ENCODE results near the gene PACRG. TPM values are rescaled to one million over a fixed set of nuclear protein-coding genes. Genes with fewer than 3 reads are reported as not detected.

The PACRG gene
- total and polyA plus RNA-seq, 10 of the 15 experiments (the other 5 are each of a cell fraction or from before 2014, with no cell fraction given) = not detected

DNA sequence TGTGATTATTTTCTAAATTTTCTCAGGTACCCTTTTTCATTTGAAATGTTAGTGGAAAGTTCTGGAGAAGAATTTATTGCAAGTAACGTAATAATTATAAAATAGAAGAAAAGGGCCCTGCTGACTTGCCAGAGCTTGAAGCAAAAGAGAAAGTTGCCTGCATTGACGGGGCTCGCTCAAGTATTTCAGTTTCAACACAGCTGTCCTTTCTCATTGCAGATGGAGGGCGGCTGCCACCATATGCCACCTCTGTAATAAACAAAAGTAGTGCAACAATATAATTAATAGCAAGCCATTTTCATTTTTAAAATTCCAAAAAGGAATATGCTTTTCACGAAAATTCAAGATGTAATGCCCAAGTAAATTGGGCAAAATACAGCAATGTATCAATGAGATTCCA is 246.2 kb downstream of the PACRG start (continued):
- TF ChIP-seq TARDBP (IDR thresholded peaks at IDR 0.05; ENCODE audit: borderline replicate concordance) = no peak

DNA sequence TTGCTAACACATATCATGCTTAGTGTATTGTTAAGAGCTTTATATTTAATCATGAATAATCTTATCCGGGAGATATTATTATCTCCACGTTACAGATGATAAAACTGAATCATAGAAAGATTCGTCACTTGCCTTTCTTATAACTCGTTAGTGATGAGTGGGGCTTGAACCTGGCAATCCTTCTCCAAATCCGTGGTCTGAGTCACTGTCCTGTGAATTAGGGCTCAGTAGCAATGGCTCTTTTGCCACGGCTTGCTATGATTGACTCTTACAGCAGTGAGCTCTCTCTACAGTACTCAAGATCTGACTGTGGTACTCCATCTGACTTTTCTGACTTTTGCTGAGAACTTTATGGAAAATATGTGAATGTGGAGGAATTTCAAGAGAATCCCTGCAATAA is 246.9 kb downstream of the PACRG start:
- H3K4me2 ChIP-seq (ENCODE audit: control insufficient read depth, insufficient read depth) = no peak overlapping the region
- FAIRE-seq (no peak), DNase-seq (ENCODE audit: low read depth, low spot score) (no peak), ATAC-seq (no peak)
- H3K27ac ChIP-seq (ENCODE audit: control insufficient read depth, insufficient read depth) = no peak overlapping the region
- in situ Hi-C loops (cut with MboI) = no loop called here
- BruUV-seq (replicated peaks) = no TSS peak
- no peaks in the 10 kb centered on the region for H3K27me3 ChIP-seq (replicated peaks in 1 of 2; ENCODE audit: control insufficient read depth in 2 of 2, insufficient read depth in 2 of 2, low read length in 1 of 2)
- RAD21 ChIA-PET (ENCODE audit: unreplicated experiment) = no interaction called here
- H2AFZ ChIP-seq (ENCODE audit: control insufficient read depth, low read depth, low read length) = no peak overlapping the region
- no peaks in the 10 kb centered on the region for H3K79me2 ChIP-seq (ENCODE audit: control insufficient read depth, insufficient read depth, low read length)
- CTCF ChIA-PET = no interaction called here
- no peak overlapping the region for H3K9ac ChIP-seq (ENCODE audit: control insufficient read depth, insufficient read depth, low read length)
- H3K9me3 ChIP-seq (replicated peaks; ENCODE audit: control insufficient read depth, insufficient read depth, low read length) = no peaks in the 10 kb centered on the region
- intact Hi-C loops (cut with micrococcal nuclease; ENCODE audit: unreplicated experiment) = no loop called here
- POLR2A ChIA-PET = no interaction called here
- H3K36me3 ChIP-seq (ENCODE audit: control insufficient read depth in 2 of 2, insufficient read depth in 2 of 2, low read length in 1 of 2) = no peaks in the 10 kb centered on the region
- no peak overlapping the region for H3K4me3 ChIP-seq
- SMC1A ChIA-PET (ENCODE audit: uncharacterized antibody, unreplicated experiment) = no interaction called here
- TF ChIP-seq SREBF1 (IDR thresholded peaks at IDR 0.05; ENCODE audit: low read length) = no peak
- TF ChIP-seq, protein P1, sequence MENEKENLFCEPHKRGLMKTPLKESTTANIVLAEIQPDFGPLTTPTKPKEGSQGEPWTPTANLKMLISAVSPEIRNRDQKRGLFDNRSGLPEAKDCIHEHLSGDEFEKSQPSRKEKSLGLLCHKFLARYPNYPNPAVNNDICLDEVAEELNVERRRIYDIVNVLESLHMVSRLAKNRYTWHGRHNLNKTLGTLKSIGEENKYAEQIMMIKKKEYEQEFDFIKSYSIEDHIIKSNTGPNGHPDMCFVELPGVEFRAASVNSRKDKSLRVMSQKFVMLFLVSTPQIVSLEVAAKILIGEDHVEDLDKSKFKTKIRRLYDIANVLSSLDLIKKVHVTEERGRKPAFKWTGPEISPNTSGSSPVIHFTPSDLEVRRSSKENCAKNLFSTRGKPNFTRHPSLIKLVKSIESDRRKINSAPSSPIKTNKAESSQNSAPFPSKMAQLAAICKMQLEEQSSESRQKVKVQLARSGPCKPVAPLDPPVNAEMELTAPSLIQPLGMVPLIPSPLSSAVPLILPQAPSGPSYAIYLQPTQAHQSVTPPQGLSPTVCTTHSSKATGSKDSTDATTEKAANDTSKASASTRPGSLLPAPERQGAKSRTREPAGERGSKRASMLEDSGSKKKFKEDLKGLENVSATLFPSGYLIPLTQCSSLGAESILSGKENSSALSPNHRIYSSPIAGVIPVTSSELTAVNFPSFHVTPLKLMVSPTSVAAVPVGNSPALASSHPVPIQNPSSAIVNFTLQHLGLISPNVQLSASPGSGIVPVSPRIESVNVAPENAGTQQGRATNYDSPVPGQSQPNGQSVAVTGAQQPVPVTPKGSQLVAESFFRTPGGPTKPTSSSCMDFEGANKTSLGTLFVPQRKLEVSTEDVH (IDR thresholded peaks at IDR 0.05; ENCODE audit: low read depth, partially characterized antibody) = no peak
- no peak for TF ChIP-seq ZSCAN29 (IDR thresholded peaks at IDR 0.05)
- no peak for TF ChIP-seq ZNF384 (IDR thresholded peaks at IDR 0.05; ENCODE audit: borderline replicate concordance, low read depth, low read length)
- no peak for TF ChIP-seq WRNIP1 (IDR thresholded peaks at IDR 0.05; ENCODE audit: borderline replicate concordance, low read depth, low read length)
- TF ChIP-seq CREM (IDR thresholded peaks at IDR 0.05; ENCODE audit: low read depth) = no peak
- no peak for TF ChIP-seq KDM1A (IDR thresholded peaks at IDR 0.05; ENCODE audit: borderline replicate concordance)
- TF ChIP-seq, protein P2, sequence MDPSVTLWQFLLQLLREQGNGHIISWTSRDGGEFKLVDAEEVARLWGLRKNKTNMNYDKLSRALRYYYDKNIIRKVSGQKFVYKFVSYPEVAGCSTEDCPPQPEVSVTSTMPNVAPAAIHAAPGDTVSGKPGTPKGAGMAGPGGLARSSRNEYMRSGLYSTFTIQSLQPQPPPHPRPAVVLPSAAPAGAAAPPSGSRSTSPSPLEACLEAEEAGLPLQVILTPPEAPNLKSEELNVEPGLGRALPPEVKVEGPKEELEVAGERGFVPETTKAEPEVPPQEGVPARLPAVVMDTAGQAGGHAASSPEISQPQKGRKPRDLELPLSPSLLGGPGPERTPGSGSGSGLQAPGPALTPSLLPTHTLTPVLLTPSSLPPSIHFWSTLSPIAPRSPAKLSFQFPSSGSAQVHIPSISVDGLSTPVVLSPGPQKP (IDR thresholded peaks at IDR 0.05; ENCODE audit: low read depth, low read length) = no peak
- no peak for TF ChIP-seq PAX8 (IDR thresholded peaks at IDR 0.05)
- TF ChIP-seq SPI1 (IDR thresholded peaks at IDR 0.05; ENCODE audit: borderline replicate concordance, insufficient read depth, low read depth, low read length) = no peak
- TF ChIP-seq CBX5 (IDR thresholded peaks at IDR 0.05; ENCODE audit: low read depth) = no peak
- TF ChIP-seq SUPT20H (IDR thresholded peaks at IDR 0.05; ENCODE audit: borderline replicate concordance, control insufficient read depth, low read depth, low read length) = no peak
- no peak for TF ChIP-seq NFYA (IDR thresholded peaks at IDR 0.05; ENCODE audit: borderline replicate concordance, low read depth, low read length)
- TF ChIP-seq, protein P3, sequence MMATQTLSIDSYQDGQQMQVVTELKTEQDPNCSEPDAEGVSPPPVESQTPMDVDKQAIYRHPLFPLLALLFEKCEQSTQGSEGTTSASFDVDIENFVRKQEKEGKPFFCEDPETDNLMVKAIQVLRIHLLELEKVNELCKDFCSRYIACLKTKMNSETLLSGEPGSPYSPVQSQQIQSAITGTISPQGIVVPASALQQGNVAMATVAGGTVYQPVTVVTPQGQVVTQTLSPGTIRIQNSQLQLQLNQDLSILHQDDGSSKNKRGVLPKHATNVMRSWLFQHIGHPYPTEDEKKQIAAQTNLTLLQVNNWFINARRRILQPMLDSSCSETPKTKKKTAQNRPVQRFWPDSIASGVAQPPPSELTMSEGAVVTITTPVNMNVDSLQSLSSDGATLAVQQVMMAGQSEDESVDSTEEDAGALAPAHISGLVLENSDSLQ (IDR thresholded peaks at IDR 0.05) = no peak
- TF ChIP-seq, protein P4, sequence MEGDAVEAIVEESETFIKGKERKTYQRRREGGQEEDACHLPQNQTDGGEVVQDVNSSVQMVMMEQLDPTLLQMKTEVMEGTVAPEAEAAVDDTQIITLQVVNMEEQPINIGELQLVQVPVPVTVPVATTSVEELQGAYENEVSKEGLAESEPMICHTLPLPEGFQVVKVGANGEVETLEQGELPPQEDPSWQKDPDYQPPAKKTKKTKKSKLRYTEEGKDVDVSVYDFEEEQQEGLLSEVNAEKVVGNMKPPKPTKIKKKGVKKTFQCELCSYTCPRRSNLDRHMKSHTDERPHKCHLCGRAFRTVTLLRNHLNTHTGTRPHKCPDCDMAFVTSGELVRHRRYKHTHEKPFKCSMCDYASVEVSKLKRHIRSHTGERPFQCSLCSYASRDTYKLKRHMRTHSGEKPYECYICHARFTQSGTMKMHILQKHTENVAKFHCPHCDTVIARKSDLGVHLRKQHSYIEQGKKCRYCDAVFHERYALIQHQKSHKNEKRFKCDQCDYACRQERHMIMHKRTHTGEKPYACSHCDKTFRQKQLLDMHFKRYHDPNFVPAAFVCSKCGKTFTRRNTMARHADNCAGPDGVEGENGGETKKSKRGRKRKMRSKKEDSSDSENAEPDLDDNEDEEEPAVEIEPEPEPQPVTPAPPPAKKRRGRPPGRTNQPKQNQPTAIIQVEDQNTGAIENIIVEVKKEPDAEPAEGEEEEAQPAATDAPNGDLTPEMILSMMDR (IDR thresholded peaks at IDR 0.05 in 2 of 3, conservative IDR thresholded peaks at IDR 0.05 in 1 of 3; ENCODE audit: control insufficient read depth in 2 of 3, extremely low read depth in 1 of 3, insufficient read depth in 1 of 3, low read depth in 3 of 3, low read length in 3 of 3) = no peak
- TF ChIP-seq NBN (IDR thresholded peaks at IDR 0.05) = no peak
- 8% methylated on average over 6 of the region's 6 CpGs for WGBS (ENCODE audit: insufficient coverage, insufficient replicate concordance, low lambda C conversion rate, missing lambda C conversion rate)
- H3K4me1 ChIP-seq (ENCODE audit: control insufficient read depth, insufficient read depth, low read length) = no peaks in the 10 kb centered on the region
- no peaks in the 10 kb centered on the region for H4K20me1 ChIP-seq (ENCODE audit: control insufficient read depth, insufficient read depth)
